GM12878 (cell line): ENCODE measurements around the gene OPN1SW. TPM values are rescaled to one million over a fixed set of nuclear protein-coding genes. Genes with fewer than 3 reads are reported as not detected.

Experiments used
- BACH1 ChIP-seq: fragments of 450-650 bp; IDR thresholded peaks from 2 replicates; pipeline ENCODE4 v1.6.1; 2017; ENCODE audit warnings: mild to moderate bottlenecking, borderline replicate concordance
- CHD1 ChIP-seq: IDR thresholded peaks from 2 replicates; pipeline ENCODE4 v1.6.1; 2012; ENCODE audit warnings: low read depth, low read length, improper control_type of control experiment
- DPF2 ChIP-seq: fragments of 450-650 bp; IDR thresholded peaks from 2 replicates; pipeline ENCODE4 v1.6.1; 2017; ENCODE audit warnings: mild to moderate bottlenecking
- EP300 ChIP-seq, 2 experiments: fragments of 150-350 bp in 1 of 2; IDR thresholded peaks; 2 replicates each; pipeline ENCODE4 v1.6.1; 2011 to 2012; ENCODE audit warnings: low read depth in 2 of 2, low read length in 2 of 2, borderline replicate concordance in 1 of 2, improper control_type of control experiment in 1 of 2, inconsistent platforms in 1 of 2; ENCODE audit not compliant: control insufficient read depth in 1 of 2
- ESRRA ChIP-seq: IDR thresholded peaks from 2 replicates; pipeline ENCODE4 v1.6.1; 2012; ENCODE audit warnings: mild to moderate bottlenecking, low read length, improper control_type of control experiment
- GABPA ChIP-seq: IDR thresholded peaks from 2 replicates; pipeline ENCODE4 v1.6.1; 2014; ENCODE audit warnings: antibody characterized with exemption, low read depth, mild to moderate bottlenecking, inconsistent platforms
- HDGF ChIP-seq: fragments of 450-650 bp; IDR thresholded peaks from 2 replicates; pipeline ENCODE4 v1.6.1; 2016; ENCODE audit warnings: antibody characterized with exemption
- IKZF1 ChIP-seq: fragments of 450-650 bp; conservative IDR thresholded peaks from 2 replicates; pipeline ENCODE4 v1.6.1; 2017; ENCODE audit warnings: antibody characterized with exemption, mild to moderate bottlenecking
- IKZF2 ChIP-seq, 2 experiments: fragments of 450-650 bp; IDR thresholded peaks; 2 replicates each; pipeline ENCODE4 v1.6.1; 2017; ENCODE audit warnings: mild to moderate bottlenecking in 2 of 2, moderate library complexity in 2 of 2
- KAT2A ChIP-seq: conservative IDR thresholded peaks from 2 replicates; pipeline ENCODE4 v1.6.1; 2011; ENCODE audit warnings: low read depth, low read length; ENCODE audit not compliant: control insufficient read depth
- KLF5 ChIP-seq: fragments of 450-650 bp; IDR thresholded peaks from 2 replicates; pipeline ENCODE4 v1.6.1; 2014; ENCODE audit warnings: mild to moderate bottlenecking; ENCODE audit not compliant: partially characterized antibody
- MEF2A ChIP-seq: IDR thresholded peaks from 2 replicates; pipeline ENCODE4 v1.6.1; 2011; ENCODE audit warnings: low read depth, mild to moderate bottlenecking, low read length, moderate library complexity; ENCODE audit not compliant: insufficient read depth
- NFXL1 ChIP-seq: fragments of 450-650 bp; IDR thresholded peaks from 2 replicates; pipeline ENCODE4 v1.6.1; 2017; ENCODE audit warnings: antibody characterized with exemption, mild to moderate bottlenecking, borderline replicate concordance
- NFYB ChIP-seq: IDR thresholded peaks from 2 replicates; pipeline ENCODE4 v1.6.1; 2011; ENCODE audit warnings: low read depth, mild to moderate bottlenecking, low read length, improper control_type of control experiment, moderate library complexity; ENCODE audit not compliant: insufficient read depth
- POLR2AphosphoS5 ChIP-seq: IDR thresholded peaks from 2 replicates; pipeline ENCODE4 v1.6.1; 2011; ENCODE audit warnings: mild to moderate bottlenecking, low read length, inconsistent platforms
- SMC3 ChIP-seq: IDR thresholded peaks from 2 replicates; pipeline ENCODE4 v1.6.1; 2011; ENCODE audit warnings: low read length, improper control_type of control experiment, borderline replicate concordance
- STAT1 ChIP-seq: fragments of 450-650 bp; conservative IDR thresholded peaks from 2 replicates; pipeline ENCODE4 v1.6.1; 2014; ENCODE audit warnings: antibody characterized with exemption, mild to moderate bottlenecking
- SUZ12 ChIP-seq: fragments of 200-600 bp; sonication (generic); IDR thresholded peaks from one replicate; pipeline ENCODE4 v1.6.1; 2018; ENCODE audit warnings: antibody characterized with exemption, mild to moderate bottlenecking; ENCODE audit not compliant: unreplicated experiment
- WRNIP1 ChIP-seq: IDR thresholded peaks from 2 replicates; pipeline ENCODE4 v1.6.1; 2011; ENCODE audit warnings: low read depth, low read length, improper control_type of control experiment, borderline replicate concordance
- polyA plus RNA-seq, 11 experiments: library from polyadenylated mRNA; depleted of rRNA in 4 of 11; unstranded in 6 of 11; stranded (reverse) in 5 of 11; fragments of >200 nt; fragmentation: Nextera tagmentation in 4 of 11; fragmentation: Illumina TruSeq in 1 of 11; extraction: Ambion mirVana in 4 of 11; extraction: Trizol in 1 of 11; gene quantifications; 1 replicate in 1 of 11; 2 replicates in 10 of 11; pipeline versions ENCODE4 v1.2.1 to v1.2.3, GENCODE V29; 2011 to 2016; ENCODE audit warnings: inconsistent platforms in 2 of 11, missing spikeins in 2 of 11, low read depth in 1 of 11
- total RNA-seq, 4 experiments: library from RNA; depleted of rRNA in 3 of 4; stranded (reverse); fragments of >200 nt in 3 of 4; fragmentation: Illumina TruSeq in 1 of 4; extraction: Trizol in 1 of 4; gene quantifications; 2 replicates each; pipeline versions ENCODE4 v1.2.1 to v1.2.3, GENCODE V29; 2013 to 2021
- TF ChIP-seq, protein P1 (sequence below): fragments of 450-650 bp; IDR thresholded peaks from 2 replicates; pipeline ENCODE4 v1.6.1; 2016; ENCODE audit warnings: mild to moderate bottlenecking
- TF ChIP-seq, protein P2 (sequence below): IDR thresholded peaks from 2 replicates; pipeline ENCODE4 v1.6.1; 2011; ENCODE audit warnings: low read depth, low read length, improper control_type of control experiment, borderline replicate concordance
- TF ChIP-seq, protein P3 (sequence below): IDR thresholded peaks from 2 replicates; pipeline ENCODE4 v1.6.1; 2012; ENCODE audit warnings: low read depth, low read length, improper control_type of control experiment
- TF ChIP-seq, protein P4 (sequence below): IDR thresholded peaks from 2 replicates; pipeline ENCODE4 v1.6.1; 2012; ENCODE audit warnings: low read depth, low read length, improper control_type of control experiment
- TF ChIP-seq, protein P5 (sequence below): fragments of 450-650 bp; conservative IDR thresholded peaks from 2 replicates; pipeline ENCODE4 v1.6.1; 2017; ENCODE audit warnings: mild to moderate bottlenecking, moderate library complexity

The OPN1SW gene
- total and polyA plus RNA-seq, 10 of the 15 experiments (the other 5 are each of a cell fraction or from before 2014, with no cell fraction given): 0.11 to 0.35 (median 0.19) TPM; not detected in 6

DNA sequence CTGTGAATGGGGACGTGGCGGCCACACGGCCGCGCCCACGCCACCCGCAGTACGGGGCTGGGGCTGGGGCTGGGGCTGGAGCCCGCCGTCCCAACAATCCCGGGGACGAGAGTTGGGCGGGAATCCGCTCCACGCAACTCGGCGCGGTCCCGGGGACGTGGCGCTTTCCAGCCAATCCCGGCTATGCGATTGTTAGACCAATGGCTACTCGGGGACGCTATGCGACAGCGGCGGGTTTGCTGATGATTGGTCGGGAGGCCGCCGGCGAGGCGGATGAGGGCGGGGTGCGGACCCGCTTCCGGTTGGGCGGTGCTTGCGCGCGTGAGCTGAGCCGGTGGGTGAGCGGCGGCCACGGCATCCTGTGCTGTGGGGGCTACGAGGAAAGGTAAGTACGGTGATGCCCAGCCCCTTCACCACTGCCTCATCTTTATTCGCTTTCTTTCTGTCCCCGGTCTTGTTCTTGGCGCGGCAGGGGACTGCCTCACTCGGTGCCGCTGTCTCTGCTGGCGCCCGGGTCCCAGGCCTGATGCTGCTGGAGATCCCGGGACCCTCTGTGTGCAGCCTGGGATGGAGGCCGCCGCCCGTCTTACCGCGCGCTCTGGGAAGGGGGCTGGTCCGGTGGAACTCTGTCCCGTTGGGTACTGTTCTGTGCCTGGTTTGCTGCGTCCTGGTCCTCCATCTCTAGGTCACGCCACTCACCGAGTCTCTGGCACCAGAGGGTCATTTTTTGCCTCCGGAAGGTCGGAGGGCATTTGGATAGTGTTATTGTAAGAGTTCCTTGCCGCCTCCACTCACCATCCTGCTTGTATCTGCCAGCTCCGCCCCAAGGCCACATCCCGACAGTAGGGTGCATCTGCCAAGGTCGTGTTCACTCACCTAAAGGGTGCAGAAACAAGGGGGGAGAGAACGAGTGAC, 36.3 kb downstream of the OPN1SW start, which contains the start of gene CALU (continued):
- TF ChIP-seq GABPA (peak; percentile 85), POLR2AphosphoS5 (peak; percentile 89), NFXL1 (no peak), KAT2A (no peak), NFYB (peak; percentile 96), HDGF (no peak), BACH1 (peak; percentile 60; the same call in 1 of the 2 replicates), SMC3 (no peak), ESRRA (no peak), STAT1 (0 out of 2 replicates have a peak, but pooled peaks have one; percentile 31), WRNIP1 (no peak), DPF2 (peak; percentile 69), SUZ12 (no peak), KLF5 (peak; percentile 70), EP300 (IDR thresholded peaks at IDR 0.05; ENCODE audit: borderline replicate concordance in 1 of 2, control insufficient read depth in 1 of 2, low read depth in 2 of 2, low read length in 2 of 2) (no peak), CHD1 (peak; percentile 51; the same call in 1 of the 2 replicates), IKZF1 (peak; percentile 63), IKZF2 (IDR thresholded peaks at IDR 0.05) (no peak; a peak in 1 of 4 replicates), MEF2A (no peak)
- TF ChIP-seq, protein P1, sequence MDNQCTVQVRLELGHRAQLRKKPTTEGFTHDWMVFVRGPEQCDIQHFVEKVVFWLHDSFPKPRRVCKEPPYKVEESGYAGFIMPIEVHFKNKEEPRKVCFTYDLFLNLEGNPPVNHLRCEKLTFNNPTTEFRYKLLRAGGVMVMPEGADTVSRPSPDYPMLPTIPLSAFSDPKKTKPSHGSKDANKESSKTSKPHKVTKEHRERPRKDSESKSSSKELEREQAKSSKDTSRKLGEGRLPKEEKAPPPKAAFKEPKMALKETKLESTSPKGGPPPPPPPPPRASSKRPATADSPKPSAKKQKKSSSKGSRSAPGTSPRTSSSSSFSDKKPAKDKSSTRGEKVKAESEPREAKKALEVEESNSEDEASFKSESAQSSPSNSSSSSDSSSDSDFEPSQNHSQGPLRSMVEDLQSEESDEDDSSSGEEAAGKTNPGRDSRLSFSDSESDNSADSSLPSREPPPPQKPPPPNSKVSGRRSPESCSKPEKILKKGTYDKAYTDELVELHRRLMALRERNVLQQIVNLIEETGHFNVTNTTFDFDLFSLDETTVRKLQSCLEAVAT: peak; percentile 53; the same call in 1 of the 2 replicates
- TF ChIP-seq, protein P2, sequence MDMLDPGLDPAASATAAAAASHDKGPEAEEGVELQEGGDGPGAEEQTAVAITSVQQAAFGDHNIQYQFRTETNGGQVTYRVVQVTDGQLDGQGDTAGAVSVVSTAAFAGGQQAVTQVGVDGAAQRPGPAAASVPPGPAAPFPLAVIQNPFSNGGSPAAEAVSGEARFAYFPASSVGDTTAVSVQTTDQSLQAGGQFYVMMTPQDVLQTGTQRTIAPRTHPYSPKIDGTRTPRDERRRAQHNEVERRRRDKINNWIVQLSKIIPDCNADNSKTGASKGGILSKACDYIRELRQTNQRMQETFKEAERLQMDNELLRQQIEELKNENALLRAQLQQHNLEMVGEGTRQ: no peak
- TF ChIP-seq, protein P3, sequence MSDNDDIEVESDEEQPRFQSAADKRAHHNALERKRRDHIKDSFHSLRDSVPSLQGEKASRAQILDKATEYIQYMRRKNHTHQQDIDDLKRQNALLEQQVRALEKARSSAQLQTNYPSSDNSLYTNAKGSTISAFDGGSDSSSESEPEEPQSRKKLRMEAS: no peak
- TF ChIP-seq, protein P4, sequence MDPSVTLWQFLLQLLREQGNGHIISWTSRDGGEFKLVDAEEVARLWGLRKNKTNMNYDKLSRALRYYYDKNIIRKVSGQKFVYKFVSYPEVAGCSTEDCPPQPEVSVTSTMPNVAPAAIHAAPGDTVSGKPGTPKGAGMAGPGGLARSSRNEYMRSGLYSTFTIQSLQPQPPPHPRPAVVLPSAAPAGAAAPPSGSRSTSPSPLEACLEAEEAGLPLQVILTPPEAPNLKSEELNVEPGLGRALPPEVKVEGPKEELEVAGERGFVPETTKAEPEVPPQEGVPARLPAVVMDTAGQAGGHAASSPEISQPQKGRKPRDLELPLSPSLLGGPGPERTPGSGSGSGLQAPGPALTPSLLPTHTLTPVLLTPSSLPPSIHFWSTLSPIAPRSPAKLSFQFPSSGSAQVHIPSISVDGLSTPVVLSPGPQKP: 0 out of 2 replicates have a peak, but pooled peaks have one; percentile 54
- TF ChIP-seq, protein P5, sequence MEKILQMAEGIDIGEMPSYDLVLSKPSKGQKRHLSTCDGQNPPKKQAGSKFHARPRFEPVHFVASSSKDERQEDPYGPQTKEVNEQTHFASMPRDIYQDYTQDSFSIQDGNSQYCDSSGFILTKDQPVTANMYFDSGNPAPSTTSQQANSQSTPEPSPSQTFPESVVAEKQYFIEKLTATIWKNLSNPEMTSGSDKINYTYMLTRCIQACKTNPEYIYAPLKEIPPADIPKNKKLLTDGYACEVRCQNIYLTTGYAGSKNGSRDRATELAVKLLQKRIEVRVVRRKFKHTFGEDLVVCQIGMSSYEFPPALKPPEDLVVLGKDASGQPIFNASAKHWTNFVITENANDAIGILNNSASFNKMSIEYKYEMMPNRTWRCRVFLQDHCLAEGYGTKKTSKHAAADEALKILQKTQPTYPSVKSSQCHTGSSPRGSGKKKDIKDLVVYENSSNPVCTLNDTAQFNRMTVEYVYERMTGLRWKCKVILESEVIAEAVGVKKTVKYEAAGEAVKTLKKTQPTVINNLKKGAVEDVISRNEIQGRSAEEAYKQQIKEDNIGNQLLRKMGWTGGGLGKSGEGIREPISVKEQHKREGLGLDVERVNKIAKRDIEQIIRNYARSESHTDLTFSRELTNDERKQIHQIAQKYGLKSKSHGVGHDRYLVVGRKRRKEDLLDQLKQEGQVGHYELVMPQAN: peak; percentile 59; the same call in 1 of the 2 replicates
